ENCODE results near the gene PDE11A. TPM values are rescaled to one million over a fixed set of nuclear protein-coding genes. Genes with fewer than 3 reads are reported as not detected.

PDE11A gene
- total RNA-seq, 1 experiment from 2014 or later = 0.61 TPM

DNA sequence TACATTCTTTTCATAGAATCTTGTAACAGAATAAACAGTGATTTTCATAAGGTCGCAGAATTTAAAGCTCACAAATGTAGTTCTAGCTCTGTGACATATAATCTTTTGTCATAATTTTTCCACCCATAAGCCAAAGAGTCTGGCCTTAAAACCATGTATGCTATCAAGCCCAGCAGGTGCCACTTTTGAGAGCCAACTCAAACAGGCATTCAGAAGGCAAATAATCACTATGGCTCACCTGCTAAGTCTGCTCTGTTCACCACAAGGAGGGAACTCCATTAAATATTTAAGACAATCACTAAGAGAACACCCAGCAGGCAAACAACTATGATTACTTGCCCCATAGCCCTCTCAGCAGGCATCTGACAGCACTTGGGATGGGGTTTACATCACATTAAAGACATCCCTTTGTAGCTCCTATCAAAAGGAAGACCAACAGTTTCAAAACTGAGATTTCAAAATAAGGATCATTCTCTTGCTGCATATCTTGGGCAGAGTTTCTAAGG, 241.6 kb downstream of the PDE11A start:
- DNase-seq (ENCODE audit: low read depth, low spot score) = no peak
- Histone ChIP-seq H3K9me2 (ENCODE audit: insufficient read depth) (no peaks in the 10 kb centered on the region), H4K20me1 (ENCODE audit: insufficient read depth) (no peaks in the 10 kb centered on the region), H3K9ac (ENCODE audit: low read length) (no peak overlapping the region), H3K4me3 (replicated peaks in 1 of 2; ENCODE audit: low read depth in 1 of 2, low read length in 2 of 2) (no peak overlapping the region), H3K79me2 (ENCODE audit: insufficient read depth, low read length) (no peaks in the 10 kb centered on the region), H3K9me3 (ENCODE audit: control insufficient read depth in 1 of 2, insufficient read depth in 1 of 2, low read depth in 1 of 2, low read length in 2 of 2) (peaks cover 0 to 4% of the 10 kb centered on the region in 2 experiments; a peak in 1 of 4 replicates), H3K27me3 (ENCODE audit: insufficient read depth, low read length) (no peaks in the 10 kb centered on the region), H3K4me1 (ENCODE audit: control insufficient read depth in 1 of 2, insufficient read depth in 2 of 2, low read length in 2 of 2) (no peaks in the 10 kb centered on the region), H3K4me2 (ENCODE audit: low read length) (no peak overlapping the region), H3K27ac (ENCODE audit: low read depth, low read length) (no peak overlapping the region), H2AFZ (ENCODE audit: low read depth, low read length, poor library complexity, severe bottlenecking) (no peak overlapping the region), H3K36me3 (ENCODE audit: control insufficient read depth in 1 of 2, insufficient read depth in 2 of 2, low read length in 2 of 2) (no peaks in the 10 kb centered on the region)
- no peak for ATAC-seq
- ChIA-PET POLR2A (no interaction called here), CTCF (no interaction called here), RAD21 (ENCODE audit: low non-redundant PET in 1 of 2, low total read pairs in 2 of 2, uncharacterized antibody in 2 of 2, unreplicated experiment in 2 of 2) (no interaction called here)
- intact Hi-C loops (cut with micrococcal nuclease) = no loop called here
- no TSS peak for BruUV-seq (replicated peaks)
- no peak for TF ChIP-seq POLR2A (IDR thresholded peaks at IDR 0.05; ENCODE audit: borderline replicate concordance, extremely low read depth, insufficient read depth, insufficient read length)
- TF ChIP-seq EZH2phosphoT487 (IDR thresholded peaks at IDR 0.05; ENCODE audit: borderline replicate concordance) = no peak
- TF ChIP-seq POLR2AphosphoS5 (IDR thresholded peaks at IDR 0.05; ENCODE audit: low read depth, low read length) = no peak
- no peak for TF ChIP-seq JUND (IDR thresholded peaks at IDR 0.05)
- TF ChIP-seq EZH2 (IDR thresholded peaks at IDR 0.05) = no peak
- no peak for TF ChIP-seq ZFX (IDR thresholded peaks at IDR 0.05)
- TF ChIP-seq RAD21 (IDR thresholded peaks at IDR 0.05; ENCODE audit: low read depth) = no peak
- TF ChIP-seq SP1 (IDR thresholded peaks at IDR 0.05; ENCODE audit: low read depth) = no peak
- TF ChIP-seq, protein P1, sequence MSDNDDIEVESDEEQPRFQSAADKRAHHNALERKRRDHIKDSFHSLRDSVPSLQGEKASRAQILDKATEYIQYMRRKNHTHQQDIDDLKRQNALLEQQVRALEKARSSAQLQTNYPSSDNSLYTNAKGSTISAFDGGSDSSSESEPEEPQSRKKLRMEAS (IDR thresholded peaks at IDR 0.05) = no peak
- TF ChIP-seq, protein P2, sequence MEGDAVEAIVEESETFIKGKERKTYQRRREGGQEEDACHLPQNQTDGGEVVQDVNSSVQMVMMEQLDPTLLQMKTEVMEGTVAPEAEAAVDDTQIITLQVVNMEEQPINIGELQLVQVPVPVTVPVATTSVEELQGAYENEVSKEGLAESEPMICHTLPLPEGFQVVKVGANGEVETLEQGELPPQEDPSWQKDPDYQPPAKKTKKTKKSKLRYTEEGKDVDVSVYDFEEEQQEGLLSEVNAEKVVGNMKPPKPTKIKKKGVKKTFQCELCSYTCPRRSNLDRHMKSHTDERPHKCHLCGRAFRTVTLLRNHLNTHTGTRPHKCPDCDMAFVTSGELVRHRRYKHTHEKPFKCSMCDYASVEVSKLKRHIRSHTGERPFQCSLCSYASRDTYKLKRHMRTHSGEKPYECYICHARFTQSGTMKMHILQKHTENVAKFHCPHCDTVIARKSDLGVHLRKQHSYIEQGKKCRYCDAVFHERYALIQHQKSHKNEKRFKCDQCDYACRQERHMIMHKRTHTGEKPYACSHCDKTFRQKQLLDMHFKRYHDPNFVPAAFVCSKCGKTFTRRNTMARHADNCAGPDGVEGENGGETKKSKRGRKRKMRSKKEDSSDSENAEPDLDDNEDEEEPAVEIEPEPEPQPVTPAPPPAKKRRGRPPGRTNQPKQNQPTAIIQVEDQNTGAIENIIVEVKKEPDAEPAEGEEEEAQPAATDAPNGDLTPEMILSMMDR (IDR thresholded peaks at IDR 0.05 in 2 of 3, conservative IDR thresholded peaks at IDR 0.05 in 1 of 3; ENCODE audit: borderline replicate concordance in 1 of 3, insufficient read depth in 1 of 3, low read depth in 2 of 3, low read length in 2 of 3) = no peak
- no peak for TF ChIP-seq CBX3 (IDR thresholded peaks at IDR 0.05; ENCODE audit: low read depth)
- TF ChIP-seq, protein P3, sequence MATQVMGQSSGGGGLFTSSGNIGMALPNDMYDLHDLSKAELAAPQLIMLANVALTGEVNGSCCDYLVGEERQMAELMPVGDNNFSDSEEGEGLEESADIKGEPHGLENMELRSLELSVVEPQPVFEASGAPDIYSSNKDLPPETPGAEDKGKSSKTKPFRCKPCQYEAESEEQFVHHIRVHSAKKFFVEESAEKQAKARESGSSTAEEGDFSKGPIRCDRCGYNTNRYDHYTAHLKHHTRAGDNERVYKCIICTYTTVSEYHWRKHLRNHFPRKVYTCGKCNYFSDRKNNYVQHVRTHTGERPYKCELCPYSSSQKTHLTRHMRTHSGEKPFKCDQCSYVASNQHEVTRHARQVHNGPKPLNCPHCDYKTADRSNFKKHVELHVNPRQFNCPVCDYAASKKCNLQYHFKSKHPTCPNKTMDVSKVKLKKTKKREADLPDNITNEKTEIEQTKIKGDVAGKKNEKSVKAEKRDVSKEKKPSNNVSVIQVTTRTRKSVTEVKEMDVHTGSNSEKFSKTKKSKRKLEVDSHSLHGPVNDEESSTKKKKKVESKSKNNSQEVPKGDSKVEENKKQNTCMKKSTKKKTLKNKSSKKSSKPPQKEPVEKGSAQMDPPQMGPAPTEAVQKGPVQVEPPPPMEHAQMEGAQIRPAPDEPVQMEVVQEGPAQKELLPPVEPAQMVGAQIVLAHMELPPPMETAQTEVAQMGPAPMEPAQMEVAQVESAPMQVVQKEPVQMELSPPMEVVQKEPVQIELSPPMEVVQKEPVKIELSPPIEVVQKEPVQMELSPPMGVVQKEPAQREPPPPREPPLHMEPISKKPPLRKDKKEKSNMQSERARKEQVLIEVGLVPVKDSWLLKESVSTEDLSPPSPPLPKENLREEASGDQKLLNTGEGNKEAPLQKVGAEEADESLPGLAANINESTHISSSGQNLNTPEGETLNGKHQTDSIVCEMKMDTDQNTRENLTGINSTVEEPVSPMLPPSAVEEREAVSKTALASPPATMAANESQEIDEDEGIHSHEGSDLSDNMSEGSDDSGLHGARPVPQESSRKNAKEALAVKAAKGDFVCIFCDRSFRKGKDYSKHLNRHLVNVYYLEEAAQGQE (IDR thresholded peaks at IDR 0.05; ENCODE audit: low read depth) = no peak
- TF ChIP-seq SIN3A (IDR thresholded peaks at IDR 0.05; ENCODE audit: low read depth) = no peak
- TF ChIP-seq, protein P4, sequence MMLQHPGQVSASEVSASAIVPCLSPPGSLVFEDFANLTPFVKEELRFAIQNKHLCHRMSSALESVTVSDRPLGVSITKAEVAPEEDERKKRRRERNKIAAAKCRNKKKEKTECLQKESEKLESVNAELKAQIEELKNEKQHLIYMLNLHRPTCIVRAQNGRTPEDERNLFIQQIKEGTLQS (IDR thresholded peaks at IDR 0.05) = no peak
- TF ChIP-seq SRF (IDR thresholded peaks at IDR 0.05; ENCODE audit: low read depth) = no peak
- TF ChIP-seq TCF7L2 (IDR thresholded peaks at IDR 0.05; ENCODE audit: borderline replicate concordance, extremely low read depth, insufficient read depth, insufficient read length) = no peak
- no peak for TF ChIP-seq ELF1 (IDR thresholded peaks at IDR 0.05; ENCODE audit: borderline replicate concordance, low read depth)
